Bone marrow (tissue), 2 donors: ENCODE results near the gene KIAA1217.

Experiments
- DNase-seq, 2 donors: peaks; one replicate each; lab custom pipeline; 2025; lab: John Stamatoyannopoulos, UW

Gene KIAA1217

DNA sequence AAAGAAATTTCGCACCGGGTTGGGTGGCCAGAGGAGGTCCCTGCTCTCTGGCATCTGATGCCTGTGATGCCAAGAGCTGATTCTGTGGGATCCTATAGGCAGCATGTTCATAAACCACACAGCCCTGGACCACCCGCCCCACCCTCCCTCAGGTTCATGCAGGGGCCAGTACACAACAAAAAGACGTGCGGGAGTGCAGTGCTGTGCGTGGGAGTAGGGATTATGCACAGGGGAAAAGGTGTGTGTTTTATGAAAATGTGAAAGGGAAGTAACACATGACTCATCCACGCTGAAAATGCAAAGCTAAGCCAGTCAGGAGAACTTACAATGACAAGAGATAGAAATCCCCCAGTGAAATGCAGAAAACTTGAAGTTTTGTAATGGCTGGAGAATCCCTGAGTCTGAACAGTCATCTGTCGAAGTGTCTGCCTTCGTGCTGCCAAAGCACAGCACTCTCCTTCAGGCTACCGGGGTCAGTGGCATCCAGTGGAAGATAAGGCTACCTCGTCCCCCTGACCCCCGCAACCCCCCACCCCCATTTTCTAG, 1.1 kb downstream of the KIAA1217 start:
- DNase-seq, result no peak

DNA sequence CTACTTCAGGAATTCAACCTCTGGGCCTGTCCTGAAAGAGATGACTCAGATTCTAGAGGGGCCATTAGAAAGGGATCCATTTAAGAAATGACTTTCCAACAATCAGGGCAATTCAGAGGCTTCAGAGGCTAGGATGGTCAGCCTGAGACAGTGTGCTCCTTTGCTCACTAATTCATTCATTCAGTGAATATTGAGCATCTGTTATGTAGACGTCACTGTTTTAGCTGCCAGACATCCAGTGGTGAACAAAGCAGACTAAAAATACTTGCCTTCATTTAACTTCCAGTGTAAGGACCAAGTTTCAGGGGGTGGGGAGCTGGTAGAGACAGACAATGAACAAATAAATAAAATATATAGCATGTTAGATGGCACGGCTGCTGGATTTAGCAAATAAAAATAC, 1.6 kb downstream of the KIAA1217 start:
- no peak for DNase-seq

DNA sequence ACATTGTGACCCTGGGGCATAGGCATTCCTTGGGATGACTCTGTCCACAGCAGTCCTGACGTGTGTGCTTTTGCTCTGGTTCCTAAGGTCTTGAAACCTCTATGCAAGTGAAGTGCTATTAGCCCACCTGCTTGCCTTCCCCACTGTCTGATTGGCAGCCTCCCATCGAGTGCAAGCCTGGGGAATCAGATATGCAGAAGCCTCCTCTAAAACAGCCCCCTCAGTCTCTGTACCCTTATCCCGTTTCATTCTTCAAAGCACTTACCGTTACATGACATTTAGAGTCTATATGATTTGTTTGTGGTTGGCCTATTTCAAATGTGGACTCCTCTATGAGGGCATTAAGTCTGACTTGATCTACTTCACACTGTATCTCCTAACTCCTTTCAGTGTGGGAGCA, 4.3 kb downstream of the KIAA1217 start:
- DNase-seq, result no peak

DNA sequence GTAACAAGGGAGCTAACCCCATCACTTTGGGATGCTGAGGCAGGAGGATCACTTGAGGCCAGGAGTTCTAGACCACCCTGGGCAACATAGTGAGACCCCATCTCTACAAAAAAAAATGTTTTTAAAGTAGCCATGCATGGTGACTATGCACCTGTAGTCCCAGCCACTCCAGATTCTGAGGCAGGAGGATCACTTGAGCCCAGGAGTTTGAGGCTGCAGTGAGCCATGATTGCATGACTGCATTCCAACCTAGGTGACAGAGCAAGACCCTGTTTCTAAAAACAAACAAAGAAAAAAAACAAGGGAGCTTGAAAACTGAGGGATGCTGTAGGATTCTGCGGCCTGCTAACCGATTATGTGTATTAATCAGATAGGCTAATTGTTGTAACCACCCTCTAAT, 4.9 kb downstream of the KIAA1217 start:
- DNase-seq, result no peak

DNA sequence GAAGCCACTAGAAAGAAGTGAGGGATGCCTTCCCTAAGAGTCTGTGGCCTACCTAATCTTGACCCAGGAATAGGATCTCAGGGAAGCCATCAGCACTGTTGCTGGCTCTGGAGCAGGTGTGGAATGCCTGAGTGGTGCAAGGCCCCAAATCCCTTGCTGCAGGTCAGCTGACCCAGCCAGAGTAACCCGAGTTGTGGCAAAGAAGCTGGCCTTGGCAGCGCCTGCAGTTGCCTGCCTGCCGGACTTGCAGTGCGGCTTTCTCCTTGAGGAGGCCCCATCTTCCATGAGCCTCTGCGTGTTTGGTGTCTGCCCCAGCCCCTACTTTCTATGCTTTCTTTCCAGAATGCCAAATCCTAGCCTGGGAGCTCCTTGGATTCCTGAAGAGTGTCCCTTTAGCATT, 5.8 kb downstream of the KIAA1217 start:
- DNase-seq, result no peak

DNA sequence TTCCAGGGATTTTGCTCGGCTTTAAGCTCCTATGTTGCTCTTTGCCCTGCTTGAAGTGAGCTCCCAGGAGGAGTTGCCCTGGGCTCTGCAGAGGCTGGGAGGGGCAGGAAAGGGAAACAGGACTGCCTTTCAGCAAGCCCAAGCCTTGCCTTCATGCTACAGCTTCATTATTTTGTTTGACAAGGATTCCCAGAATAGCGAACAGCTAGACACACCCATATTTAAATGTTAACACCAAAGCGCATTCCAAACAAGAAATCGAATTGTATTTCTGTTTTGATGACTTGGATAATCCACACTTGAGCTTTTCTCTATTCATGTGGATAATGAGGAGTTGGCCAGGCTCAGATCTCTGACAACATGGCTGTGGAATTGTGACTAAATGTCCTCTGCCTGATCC, 6.3 kb downstream of the KIAA1217 start:
- DNase-seq, result no peak

DNA sequence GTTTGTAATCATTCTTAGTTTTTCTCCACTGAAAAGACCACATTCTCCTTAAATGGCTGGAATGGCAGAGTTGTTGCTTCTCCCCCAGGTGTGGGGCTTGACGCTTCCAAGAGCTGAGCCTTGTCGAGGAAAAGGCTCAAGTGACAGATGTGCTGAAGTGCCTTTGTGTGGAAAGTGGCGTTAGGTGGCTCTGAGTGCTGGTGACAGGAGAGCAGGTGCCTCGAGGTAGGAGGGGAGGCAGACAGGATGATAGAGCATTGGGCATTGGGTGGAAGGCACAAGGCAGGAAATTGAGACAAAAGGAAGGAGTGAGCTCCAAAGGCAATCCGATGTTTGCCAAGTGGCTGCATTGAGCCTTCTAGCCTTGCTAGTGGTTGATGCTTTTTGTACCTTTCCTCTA, 6.7 kb downstream of the KIAA1217 start:
- DNase-seq, result no peak

DNA sequence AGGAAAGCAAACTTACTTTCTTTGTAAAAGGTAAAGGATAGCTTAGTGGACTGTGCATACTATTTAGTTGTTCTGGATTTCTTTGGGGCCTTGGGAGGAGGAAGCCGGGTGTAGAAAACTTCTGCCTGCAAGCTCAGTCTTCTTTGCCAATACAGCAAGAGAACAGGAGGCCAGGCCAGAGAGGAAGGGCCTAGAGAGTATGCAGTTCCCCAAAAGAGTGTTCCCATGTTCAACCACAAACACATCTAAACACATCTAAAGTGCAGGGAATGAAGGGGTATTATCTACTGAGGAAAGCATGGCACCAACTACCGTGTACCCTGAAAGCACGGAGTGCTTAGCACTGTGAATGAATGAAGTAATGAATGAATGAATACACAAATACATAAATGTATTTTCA, 11.0 kb downstream of the KIAA1217 start:
- no peak for DNase-seq

DNA sequence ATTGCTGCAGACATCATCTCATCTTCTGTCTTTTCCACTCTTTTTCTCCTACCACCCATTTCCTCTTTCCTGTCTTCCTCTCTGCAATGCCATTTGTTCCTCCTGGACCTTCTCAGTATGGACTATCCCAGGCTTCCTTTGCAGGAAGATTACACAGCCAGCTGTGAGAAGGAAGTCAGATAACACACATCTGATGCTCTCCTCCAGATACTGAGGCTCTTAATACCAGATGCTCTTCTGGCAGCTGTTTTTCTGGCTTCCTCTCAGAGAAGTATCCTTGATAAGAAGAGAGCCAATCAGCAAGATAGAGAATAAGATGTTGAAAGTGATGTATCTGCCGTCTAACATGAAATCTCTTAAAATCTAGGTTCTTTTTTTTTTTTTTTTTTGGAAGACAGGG, 14.4 kb downstream of the KIAA1217 start:
- no peak for DNase-seq

DNA sequence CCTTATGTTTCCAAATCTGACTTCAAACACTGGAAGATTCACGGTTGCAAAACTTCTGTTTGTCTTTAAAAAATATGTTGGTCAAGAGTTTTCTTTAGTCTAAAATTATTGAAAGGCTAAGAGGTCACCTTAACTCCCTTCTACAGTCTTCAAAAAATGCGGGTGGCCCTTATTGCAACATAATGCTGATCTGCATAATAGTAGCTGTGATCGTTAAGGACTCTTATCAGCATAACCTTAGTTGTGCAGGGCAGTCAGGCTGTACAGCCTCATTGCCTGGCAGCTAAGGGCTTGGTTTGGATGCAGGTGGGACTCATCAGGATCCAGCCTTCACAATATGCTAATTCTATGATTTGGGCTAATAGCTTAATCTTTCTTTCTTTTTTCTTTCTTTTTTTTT, 15.0 kb downstream of the KIAA1217 start:
- DNase-seq, result no peak

DNA sequence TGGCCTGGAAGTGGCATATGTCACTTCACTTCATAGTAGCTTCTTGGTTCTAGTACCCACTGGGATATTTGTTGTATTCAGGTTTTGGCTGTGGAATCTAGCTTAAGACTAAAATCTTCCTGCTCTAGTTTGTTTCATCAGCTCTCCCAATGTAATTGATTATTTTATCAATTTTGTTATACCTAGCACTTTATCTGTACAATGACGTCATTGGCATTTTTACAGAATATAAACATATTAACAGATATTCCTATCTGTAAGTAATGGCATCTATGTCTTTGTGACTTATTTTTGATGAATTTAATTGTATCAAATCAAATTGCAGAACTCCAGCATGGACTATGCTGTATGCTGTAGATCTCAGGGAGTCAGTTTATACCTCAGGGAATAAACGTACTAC, 19.7 kb downstream of the KIAA1217 start:
- DNase-seq, result no peak

DNA sequence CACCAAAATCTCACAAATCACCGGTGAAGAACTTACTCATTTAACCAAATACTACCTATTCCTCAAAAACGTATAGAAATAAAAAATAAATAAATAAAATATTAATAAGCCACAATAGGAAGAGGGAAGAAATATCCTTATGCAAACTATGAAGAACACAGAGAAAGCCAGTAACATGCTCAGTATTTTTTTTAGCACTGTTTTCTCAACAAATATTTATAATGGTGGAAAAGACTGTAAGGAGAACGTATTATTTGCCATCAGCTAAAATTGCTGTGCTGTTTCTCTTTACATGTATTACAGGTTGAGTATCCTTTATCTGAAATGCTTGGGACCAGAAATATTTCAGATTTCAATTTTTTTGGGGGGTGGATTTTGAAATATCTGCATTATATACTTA, 21.0 kb downstream of the KIAA1217 start:
- DNase-seq, result no peak

DNA sequence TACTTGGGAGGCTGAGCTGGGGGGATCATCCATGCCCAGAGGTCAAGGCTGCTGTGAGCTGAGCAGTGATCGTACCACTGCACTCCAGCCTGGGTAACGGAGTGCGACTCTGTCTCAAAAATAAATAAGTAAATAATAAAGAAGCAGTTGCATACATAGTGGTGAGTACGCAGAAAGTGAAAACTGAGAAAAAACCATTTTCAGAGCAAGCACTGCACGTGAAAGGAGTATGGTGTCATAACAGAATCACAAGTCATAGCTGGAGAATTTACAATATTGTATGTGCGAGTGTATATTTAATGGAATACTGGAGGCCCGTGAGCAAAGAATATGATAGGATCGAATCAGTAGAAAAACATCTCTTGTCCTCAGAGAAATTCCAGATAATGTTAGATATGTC, 22.3 kb downstream of the KIAA1217 start:
- DNase-seq, result no peak

DNA sequence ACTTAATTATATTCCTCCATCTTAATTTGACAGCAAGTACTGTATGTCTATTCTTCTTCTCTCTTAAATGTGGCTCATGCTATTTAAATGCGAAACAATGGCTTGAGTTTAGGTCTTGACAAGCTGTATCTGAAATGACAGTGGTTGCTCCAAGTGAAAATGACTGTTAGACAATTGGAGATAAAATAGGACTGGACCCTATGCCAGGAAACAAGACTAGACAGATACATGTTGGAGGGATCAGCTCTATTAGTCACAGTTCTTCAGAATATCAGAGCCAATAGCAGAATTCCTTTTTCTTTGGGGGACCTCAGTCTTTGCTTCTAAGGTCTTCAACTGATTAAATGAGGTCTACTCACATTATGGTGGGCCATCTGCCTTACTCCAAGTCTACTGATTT, 25.8 kb downstream of the KIAA1217 start:
- no peak for DNase-seq

DNA sequence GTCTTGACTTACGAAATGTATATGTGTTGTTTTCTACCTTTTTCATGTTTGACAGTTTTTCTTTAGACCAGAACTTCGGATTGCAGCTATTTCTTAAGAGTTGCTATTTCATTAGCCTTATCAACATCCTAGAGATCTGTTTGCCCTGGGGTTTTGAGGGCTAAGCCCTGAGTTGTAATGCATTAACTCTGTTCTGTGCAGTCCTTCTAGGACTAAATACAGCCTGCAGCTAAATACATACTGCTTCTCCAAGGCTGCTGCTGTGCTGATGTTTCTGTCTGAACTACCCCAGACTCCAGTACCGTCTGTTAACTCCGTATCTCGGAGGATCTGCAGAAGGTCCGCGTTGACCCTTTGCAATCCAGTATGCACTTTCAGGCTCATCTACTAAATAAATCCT, 26.5 kb downstream of the KIAA1217 start:
- DNase-seq, result no peak

DNA sequence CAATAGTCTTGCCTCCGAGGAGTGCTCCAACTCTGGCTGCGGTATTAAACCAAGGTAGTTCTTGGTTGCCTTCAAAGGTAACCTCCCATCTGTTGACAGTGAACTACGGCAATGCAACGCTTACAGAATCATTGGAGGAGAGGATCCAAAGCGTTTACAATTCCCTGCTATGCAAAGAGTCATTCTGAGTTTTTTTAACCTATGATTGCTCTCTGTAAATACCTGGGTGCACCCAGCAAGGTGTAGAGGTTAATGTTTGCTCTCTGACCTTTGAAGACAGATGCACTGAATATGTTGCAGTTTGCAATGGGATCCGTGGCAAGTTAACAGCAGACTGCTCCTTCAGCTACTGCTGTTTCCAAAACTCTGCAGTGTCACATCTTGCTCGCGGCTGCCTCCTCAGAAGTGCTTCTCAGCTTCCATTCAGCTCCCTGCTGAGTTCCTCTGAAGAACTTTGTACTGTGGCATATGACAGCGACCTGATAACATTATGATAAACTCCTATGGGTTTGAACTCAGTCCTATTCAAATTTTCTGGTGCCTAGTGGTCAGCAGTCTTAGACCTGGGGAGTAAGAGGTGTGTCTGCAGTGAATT, 29.0 kb downstream of the KIAA1217 start:
- no peak for DNase-seq

DNA sequence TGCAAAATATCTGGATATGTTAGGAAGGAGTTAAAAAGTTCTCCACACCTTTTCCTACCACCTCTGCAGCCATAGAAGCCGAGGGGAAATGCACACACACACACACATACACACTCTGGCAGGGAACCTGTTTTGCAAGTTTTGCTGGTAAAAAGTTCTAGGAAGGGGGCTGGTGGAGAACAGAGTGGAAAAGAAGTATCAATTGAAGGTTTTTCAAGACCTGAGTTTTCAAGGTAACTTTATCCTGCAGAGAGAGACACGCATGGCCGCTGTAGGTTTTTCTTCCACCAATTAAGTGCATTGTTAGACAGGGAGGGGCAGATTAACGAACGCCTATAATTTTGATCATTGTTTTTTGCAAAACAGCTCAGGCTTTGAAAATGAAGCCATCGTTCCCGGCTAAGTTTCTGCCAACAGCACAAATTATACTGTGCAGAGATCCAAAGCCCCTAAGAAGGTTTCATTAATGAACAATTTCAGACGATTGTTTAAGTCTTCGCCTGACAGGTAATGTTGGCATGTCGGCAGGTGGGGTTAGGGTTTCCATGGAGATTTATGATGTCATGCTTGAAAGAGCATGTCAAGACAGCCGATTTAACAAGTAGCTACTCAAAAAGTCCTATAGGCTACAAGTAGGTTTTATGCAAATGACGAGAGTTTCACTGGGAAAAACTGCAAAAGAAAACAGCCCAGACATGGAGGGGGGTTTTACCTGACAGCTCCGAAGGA, 29.7 kb downstream of the KIAA1217 start:
- no peak for DNase-seq

DNA sequence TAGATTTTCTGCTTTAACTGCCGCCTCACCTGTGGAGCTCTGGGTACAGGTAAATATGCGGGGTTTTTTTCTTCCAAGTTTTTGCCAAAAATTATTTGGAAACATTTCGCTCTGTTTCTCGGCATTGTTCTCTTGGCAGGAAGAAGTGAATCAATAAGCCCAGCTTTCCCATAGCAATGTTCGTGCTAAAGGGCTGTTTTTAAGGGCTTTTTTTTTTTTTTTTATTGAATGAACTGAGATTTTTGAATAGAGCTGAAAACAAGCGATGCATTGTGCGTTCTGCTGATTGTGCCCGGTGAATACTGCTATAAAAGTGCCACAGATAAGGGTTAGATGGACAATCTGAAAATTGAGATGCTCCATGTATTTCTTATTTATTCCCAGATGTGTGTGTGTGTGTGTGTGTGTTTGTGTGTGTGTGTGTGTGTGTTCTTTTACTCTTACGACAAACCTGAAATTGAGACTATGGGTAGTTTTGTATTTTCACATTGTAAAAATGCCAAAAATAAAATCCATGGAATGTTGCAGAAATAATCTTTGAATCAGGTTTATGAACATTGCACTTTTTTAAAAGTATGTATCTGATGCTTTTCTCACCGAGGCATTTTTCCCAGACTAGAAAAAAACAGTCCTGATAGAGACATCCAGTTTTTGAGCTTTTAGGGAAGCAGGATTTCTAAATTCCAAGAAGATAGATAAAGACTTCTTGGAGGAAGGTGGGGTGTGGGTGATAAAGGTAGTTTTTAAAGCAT, 30.5 kb downstream of the KIAA1217 start:
- DNase-seq, result no peak

DNA sequence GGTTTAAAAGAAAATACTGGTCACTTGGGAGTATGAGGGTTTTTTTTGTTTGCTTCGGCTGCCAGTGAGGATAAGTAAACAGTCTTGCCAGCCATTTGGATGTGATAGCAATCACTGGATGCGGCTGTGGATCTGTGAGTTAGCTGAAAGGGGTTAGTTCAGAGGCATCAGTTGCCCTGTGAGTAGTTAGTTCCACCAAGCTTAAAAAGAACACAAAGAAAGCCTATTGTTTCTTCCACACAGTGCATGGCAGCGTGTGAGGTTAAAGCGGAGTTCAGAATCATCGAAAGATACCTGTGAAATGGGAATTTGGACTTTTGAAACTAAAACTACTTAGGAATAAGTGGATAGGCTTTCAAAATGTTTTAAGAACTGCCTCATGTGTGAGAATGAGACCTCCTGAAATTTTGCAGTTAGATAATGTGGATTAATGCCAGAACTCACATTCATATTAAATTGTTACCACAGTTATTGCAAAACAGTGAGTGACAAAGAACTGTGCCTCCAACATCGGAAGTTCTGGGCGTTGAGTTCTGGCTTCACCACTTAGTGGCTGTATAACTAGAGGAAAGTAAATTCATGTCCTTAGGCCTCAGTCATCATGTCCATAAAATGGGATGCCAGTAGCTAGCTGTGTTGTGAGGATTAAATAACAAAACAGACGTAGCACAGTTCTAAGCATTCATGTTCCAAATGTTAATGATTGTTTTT, 31.3 kb downstream of the KIAA1217 start:
- no peak for DNase-seq

DNA sequence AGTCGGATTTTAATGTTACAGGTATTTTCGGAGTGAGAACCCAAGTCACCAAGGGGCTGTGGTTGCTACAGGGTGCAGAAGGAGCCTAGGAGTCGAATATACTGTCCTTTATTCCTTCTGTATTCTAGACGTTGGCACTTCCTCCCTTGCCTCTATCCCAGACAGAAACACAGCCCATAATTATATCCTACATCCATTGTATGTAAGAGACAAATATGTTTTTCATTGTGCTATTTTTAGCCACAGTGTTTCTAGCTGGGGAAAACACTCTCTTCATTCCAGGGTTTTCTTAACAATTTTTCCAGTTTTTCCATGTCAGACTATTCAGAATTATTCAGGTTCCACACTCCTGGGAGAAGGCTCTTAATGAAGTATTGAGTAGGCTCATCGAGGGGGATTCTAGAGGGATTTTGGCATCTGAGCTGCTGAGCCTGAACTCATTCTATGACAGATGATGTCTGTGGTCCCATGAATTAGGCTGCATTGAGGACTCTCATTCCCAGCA, 32.6 kb downstream of the KIAA1217 start:
- DNase-seq, result no peak

DNA sequence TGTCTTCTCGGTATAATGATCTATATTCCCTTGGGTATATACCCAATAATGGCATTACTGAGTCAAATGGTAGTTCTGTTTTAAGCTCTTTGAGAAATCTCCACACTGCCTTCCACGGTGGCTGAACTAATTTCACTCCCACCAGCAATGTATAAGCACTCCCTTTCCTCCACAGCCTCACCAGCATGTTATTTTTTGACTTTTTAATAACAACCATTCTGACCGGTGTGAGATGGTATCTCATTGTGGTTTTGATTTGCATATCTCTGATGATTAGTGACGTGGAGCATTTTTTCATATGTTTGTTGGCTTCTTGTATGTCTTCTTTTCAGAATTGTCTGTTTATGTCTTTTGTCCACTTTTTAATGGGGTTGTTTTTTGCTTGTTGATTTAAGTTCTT, 33.6 kb downstream of the KIAA1217 start:
- DNase-seq, result no peak

DNA sequence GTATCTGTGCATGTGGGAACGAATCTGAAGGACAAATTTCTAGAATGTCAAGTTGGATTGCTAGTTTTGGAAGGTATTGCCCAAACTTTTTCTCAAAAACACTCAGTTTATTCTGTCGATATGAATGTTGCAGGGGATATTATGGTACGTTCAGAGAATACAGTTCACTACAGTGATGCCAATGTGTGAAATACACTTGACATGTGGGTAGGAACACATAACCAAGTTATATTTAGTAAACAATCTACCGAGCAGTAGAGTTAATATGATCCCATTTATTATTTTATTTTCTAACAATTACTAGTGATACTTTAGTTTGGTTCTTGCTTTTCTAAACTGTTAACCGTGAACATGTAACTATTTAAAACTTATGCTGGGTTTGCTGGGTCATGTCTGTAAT, 37.4 kb downstream of the KIAA1217 start:
- DNase-seq, result no peak
